Astrocyte (in vitro differentiated cells and primary cell): ENCODE measurements around the gene HAS3.

Experiments used
- CTCF ChIP-seq: IDR thresholded peaks from 2 replicates; pipeline ENCODE4 v1.5.1; 2011; ENCODE audit warnings: low read depth, mild to moderate bottlenecking, inconsistent platforms, low read length, moderate library complexity; ENCODE audit not compliant: insufficient read depth
- EZH2 ChIP-seq: IDR thresholded peaks from 2 replicates; pipeline ENCODE4 v1.6.1; 2012; ENCODE audit warnings: mild to moderate bottlenecking, low read length, inconsistent platforms; ENCODE audit not compliant: insufficient read depth

- no peak for TF ChIP-seq CTCF
- TF ChIP-seq EZH2, result no peak
Observed at GRCh38 chr16:69131839-69132423, 26.5 kb downstream of the HAS3 start.
